Middle frontal gyrus (tissue), 1 donor: Measurements from ENCODE around the gene SCGB2B2.
A peak's percentile ranks its signal among the peaks of the same experiment; 100 is the strongest.
"Not testable (repeated sequence)": the region's sequence is repeated elsewhere in the genome, so short reads cannot be mapped to it uniquely, and the experiment has no call there.

Experiments used
- DNase-seq: peaks from one replicate; pipeline ENCODE4 v3.0.0-alpha.2; 2015; ENCODE audit warnings: low spot score; ENCODE audit errors: extremely low spot score

Gene SCGB2B2

GRCh38 chr19:34676697-34677385 is at the start of gene SCGB2B2:
TSS of gene SCGB2B2 (minus strand) at chr19:34677159. CDS start at chr19:34594563, 82,596 bp downstream.
- peak; percentile 77 for DNase-seq

GRCh38 chr19:34725400-34725799 is 48.4 kb upstream of the SCGB2B2 start:
- no peak for DNase-seq

- DNase-seq = no peak
Measured at GRCh38 chr19:34722353-34722752, 45.4 kb upstream of the SCGB2B2 start.

GRCh38 chr19:34715357-34715756 is 38.4 kb upstream of the SCGB2B2 start:
- no peak for DNase-seq

- no peak for DNase-seq
Measured at GRCh38 chr19:34713262-34713637, 36.3 kb upstream of the SCGB2B2 start.

GRCh38 chr19:34712395-34713261 is 35.7 kb upstream of the SCGB2B2 start:
- peak; percentile 40 for DNase-seq

GRCh38 chr19:34711890-34712289 is 34.9 kb upstream of the SCGB2B2 start:
- DNase-seq = no peak

GRCh38 chr19:34707661-34708060 is 30.7 kb upstream of the SCGB2B2 start:
- DNase-seq = no peak

GRCh38 chr19:34692549-34692948 is 15.6 kb upstream of the SCGB2B2 start:
- DNase-seq = no peak

- no peak for DNase-seq
Measured at GRCh38 chr19:34690372-34690771, 13.4 kb upstream of the SCGB2B2 start.

GRCh38 chr19:34688592-34688991 is 11.6 kb upstream of the SCGB2B2 start:
- no peak for DNase-seq

GRCh38 chr19:34687348-34687747 is 10.4 kb upstream of the SCGB2B2 start:
- DNase-seq = no peak

GRCh38 chr19:34686455-34686854 is 9.5 kb upstream of the SCGB2B2 start:
- no peak for DNase-seq

- not testable (repeated sequence) for DNase-seq
Measured at GRCh38 chr19:34685266-34685665, 8.3 kb upstream of the SCGB2B2 start.

GRCh38 chr19:34681478-34681877 is 4.5 kb upstream of the SCGB2B2 start:
- DNase-seq = no peak

- no peak for DNase-seq
Measured at GRCh38 chr19:34678421-34678820, 1.5 kb upstream of the SCGB2B2 start.

GRCh38 chr19:34678085-34678412 is 1.1 kb upstream of the SCGB2B2 start:
- no peak for DNase-seq

- DNase-seq = peak; percentile 96
Measured at GRCh38 chr19:34677386-34678084, 576 bp upstream of the SCGB2B2 start, which contains the start of gene ZNF302. TSS of gene ZNF302 (plus strand) at chr19:34677678. CDS start at chr19:34678805, 1,127 bp downstream.

GRCh38 chr19:34675919-34676318 is 1.0 kb downstream of the SCGB2B2 start:
- no peak for DNase-seq

- no peak for DNase-seq
Measured at GRCh38 chr19:34675250-34675649, 1.7 kb downstream of the SCGB2B2 start.

GRCh38 chr19:34673590-34673989 is 3.4 kb downstream of the SCGB2B2 start:
- no peak for DNase-seq

- DNase-seq = no peak
Measured at GRCh38 chr19:34671972-34672371, 5.0 kb downstream of the SCGB2B2 start.
